Heart left ventricle (tissue), 16 donors: Measurements from ENCODE around the gene TACC3. TPM values are rescaled to one million over a fixed set of nuclear protein-coding genes. Genes with fewer than 3 reads are reported as not detected.

Experiments used
- ATAC-seq, 4 donors: fragments of 200-7000 bp; cut with Tn5 transposase; one replicate each; pipeline ENCODE4 v1.9.1; 2020 to 2022; ENCODE audit warnings: moderate library complexity in 4 of 4, mild to moderate bottlenecking in 3 of 4, moderate number of reproducible peaks in 1 of 4
- DNase-seq, 5 donors: peaks; one replicate each; pipeline ENCODE4 v3.0.0-alpha.2; 2020
- H3K27ac ChIP-seq, 12 donors: fragments of 200-600 bp; sonication (generic) in 4 of 12; one replicate each; pipeline versions ENCODE4 v1.5.0 to v1.8.0; 2016 to 2022; ENCODE audit warnings: mild to moderate bottlenecking in 2 of 12
- H3K27me3 ChIP-seq, 9 donors: fragments of 200-600 bp; sonication (generic) in 2 of 9; one replicate each; pipeline versions ENCODE4 v1.5.1 to v1.8.0; 2016 to 2022; ENCODE audit warnings: mild to moderate bottlenecking in 3 of 9
- H3K36me3 ChIP-seq, 9 donors: fragments of 200-600 bp; sonication (generic) in 2 of 9; one replicate each; pipeline versions ENCODE4 v1.5.0 to v1.8.0; 2018 to 2022; ENCODE audit warnings: mild to moderate bottlenecking in 2 of 9
- H3K4me1 ChIP-seq, 12 donors: fragments of 200-600 bp; sonication (generic) in 4 of 12; one replicate each; pipeline versions ENCODE4 v1.5.0 to v1.8.0; 2016 to 2022; ENCODE audit warnings: mild to moderate bottlenecking in 3 of 12
- H3K4me3 ChIP-seq, 12 donors: fragments of 200-600 bp; sonication (generic) in 4 of 12; one replicate each; pipeline versions ENCODE4 v1.5.0 to v1.8.0; 2017 to 2022; ENCODE audit warnings: mild to moderate bottlenecking in 9 of 12, moderate library complexity in 4 of 12
- H3K9me3 ChIP-seq, 12 donors: fragments of 200-600 bp; sonication (generic) in 4 of 12; one replicate each; pipeline versions ENCODE4 v1.5.0 to v1.8.0; 2016 to 2022; ENCODE audit warnings: mild to moderate bottlenecking in 1 of 12
- POLR2A ChIP-seq, 2 donors: fragments of 450-650 bp; IDR thresholded peaks; one replicate each; pipeline ENCODE4 v1.6.1; 2017; ENCODE audit warnings: antibody characterized with exemption in 2 of 2, mild to moderate bottlenecking in 2 of 2, moderate library complexity in 2 of 2
- WGBS, 4 donors: extraction: QIAGEN DNeasy Blood & Tissue Kit in 2 of 4; methylation state at CpG; one replicate each; pipeline versions ENCODE4 v1.1.5 to v1.1.7; 2013 to 2018; 5-methylcytosine and 5-hydroxymethylcytosine counted together
- intact Hi-C, 10 donors: fragments of 100-400 bp; cut with DNase I; formaldehyde crosslinking; loops; one replicate each; pipeline versions ENCODE4 v1.11.1 to v1.14.2; 2022
- polyA plus RNA-seq, 2 donors: library from polyadenylated mRNA; stranded (reverse); fragments of 200-250 nt; gene quantifications; one replicate each; pipeline ENCODE4 v1.2.3, GENCODE V29; 2013
- total RNA-seq, 9 donors: library from RNA; depleted of rRNA in 2 of 9; stranded (reverse); fragments of >200 nt in 2 of 9; fragmentation: NEBNext Ultra II Directional in 3 of 9; extraction: Animal tissue kit (Norgen Biotek cat#: 25700) in 3 of 9; gene quantifications; one replicate each; pipeline versions ENCODE4 v1.1.0 to v1.2.4, GENCODE V29; 2016 to 2023
- TF ChIP-seq, protein P1 (sequence below), 12 donors: fragments of 200-600 bp; sonication (generic) in 4 of 12; IDR thresholded peaks; one replicate each; pipeline versions ENCODE4 v1.5.0 to v1.8.0; 2018 to 2022; ENCODE audit warnings: antibody characterized with exemption in 12 of 12, mild to moderate bottlenecking in 5 of 12
- donor health status: ischemic (EF 13 %, LVEDD 7.1; RV severe dilation, severe dysfunction).
- donor health status: healthy with polysubstance abuse.
- donor health status: DM: no; HTN: yes; CAD: no.
- donor health status: DM: no; HTN: no; CAD: no.
- donor health status: ischemic (EF 25% LVEDD 6.9; RV normal size, moderate dysfunction).
- donor health status: ischemic (EF 25% LVEDD 5.7; RV mildly dilated, moderate dysfunction).
- donor health status: healthy.
- donor health status: DM: yes; HTN: yes; CAD: no.
- donor health status: ischemic (EF 35%, LVEDD 5.7; RV mildly dilated, moderate dysfunction).
- donor health status: nonischemic (EF 11% LVEDD 7.7; RV severe dilation, severe dysfunction).
- donor health status: DM: yes; HTN: yes; CAD: no.
- donor health status: PGD.
- donor health status: ischemic (EF 29% LVEDD 5.4; RV normal size, mild dysfunction).
- donor health status: nonischemic (EF 23%, LVEDD 6.1; RV moderate dilation, normal function).

Gene TACC3
- total and polyA plus RNA-seq, 11 donors: 2.9 to 19.1 (median 6.1) TPM

- WGBS, 4 donors: 37 to 51% (median 48%) methylated on average over 14 to 35 of the region's 35 CpGs
- peak in 2 of 4 donors; percentile 4 to 27 for ATAC-seq
These were observed 31.1 kb downstream of the TACC3 start for GRCh38 chr4:1752284-1753041.

DNA sequence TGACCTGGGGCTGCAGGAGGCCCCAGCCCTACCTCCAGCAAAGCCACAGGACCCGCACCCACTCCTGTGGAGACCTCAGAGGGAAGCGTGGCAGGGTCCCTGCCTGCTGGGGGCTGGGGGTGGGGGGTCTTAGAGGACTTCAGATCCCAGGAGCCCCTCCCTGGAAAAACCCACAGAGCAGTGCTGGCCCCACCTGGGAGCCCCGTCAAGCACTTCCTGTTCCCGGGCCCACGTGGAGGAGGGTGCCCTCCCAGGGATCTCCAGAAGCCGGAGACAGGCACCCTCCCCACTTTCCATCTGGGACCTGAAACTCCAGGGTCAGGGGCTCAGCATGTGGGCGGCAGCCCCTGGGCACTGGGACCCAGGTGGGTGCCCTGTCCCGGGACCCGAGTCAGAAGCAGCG lies 32.0 kb downstream of the TACC3 start:
- Histone ChIP-seq H3K27ac (no peak overlapping the region), H3K4me1 (peaks cover 0 to 21% (median 9%) of the 10 kb centered on the region in 12 donors), H3K4me3 (no peak overlapping the region), H3K27me3 (peaks cover 0 to 5% (median 0%) of the 10 kb centered on the region in 9 donors), H3K36me3 (no peaks in the 10 kb centered on the region), H3K9me3 (no peaks in the 10 kb centered on the region)
- no peak for TF ChIP-seq POLR2A (IDR thresholded peaks at IDR 0.05)
- TF ChIP-seq, protein P1, sequence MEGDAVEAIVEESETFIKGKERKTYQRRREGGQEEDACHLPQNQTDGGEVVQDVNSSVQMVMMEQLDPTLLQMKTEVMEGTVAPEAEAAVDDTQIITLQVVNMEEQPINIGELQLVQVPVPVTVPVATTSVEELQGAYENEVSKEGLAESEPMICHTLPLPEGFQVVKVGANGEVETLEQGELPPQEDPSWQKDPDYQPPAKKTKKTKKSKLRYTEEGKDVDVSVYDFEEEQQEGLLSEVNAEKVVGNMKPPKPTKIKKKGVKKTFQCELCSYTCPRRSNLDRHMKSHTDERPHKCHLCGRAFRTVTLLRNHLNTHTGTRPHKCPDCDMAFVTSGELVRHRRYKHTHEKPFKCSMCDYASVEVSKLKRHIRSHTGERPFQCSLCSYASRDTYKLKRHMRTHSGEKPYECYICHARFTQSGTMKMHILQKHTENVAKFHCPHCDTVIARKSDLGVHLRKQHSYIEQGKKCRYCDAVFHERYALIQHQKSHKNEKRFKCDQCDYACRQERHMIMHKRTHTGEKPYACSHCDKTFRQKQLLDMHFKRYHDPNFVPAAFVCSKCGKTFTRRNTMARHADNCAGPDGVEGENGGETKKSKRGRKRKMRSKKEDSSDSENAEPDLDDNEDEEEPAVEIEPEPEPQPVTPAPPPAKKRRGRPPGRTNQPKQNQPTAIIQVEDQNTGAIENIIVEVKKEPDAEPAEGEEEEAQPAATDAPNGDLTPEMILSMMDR (IDR thresholded peaks at IDR 0.05): no peak
- DNase-seq: no peak
- no peak for ATAC-seq
- intact Hi-C loops: no loop called here
- 69 to 93% (median 76%) methylated on average over 3 to 10 of the region's 10 CpGs for WGBS, 4 donors

More at GRCh38 chr4:1752284-1753041, 31.1 kb downstream of the TACC3 start:
- intact Hi-C loops: no loop called here
- Histone ChIP-seq H3K4me3 (peak overlapping the region in 1 of 12 donors; percentile 26), H3K27me3 (peaks cover 0 to 7% (median 0%) of the 10 kb centered on the region in 9 donors), H3K4me1 (peaks cover 0 to 22% (median 9%) of the 10 kb centered on the region in 12 donors), H3K27ac (peak overlapping the region in 2 of 12 donors; percentile 2 to 9), H3K36me3 (no peaks in the 10 kb centered on the region), H3K9me3 (no peaks in the 10 kb centered on the region)
- no peak for DNase-seq
- TF ChIP-seq, protein P1 (IDR thresholded peaks at IDR 0.05): no peak
- TF ChIP-seq POLR2A (IDR thresholded peaks at IDR 0.05): no peak

GRCh38 chr4:1753697-1754311 lies 32.5 kb downstream of the TACC3 start:
- Histone ChIP-seq H3K27ac (no peak overlapping the region), H3K9me3 (no peaks in the 10 kb centered on the region), H3K36me3 (no peaks in the 10 kb centered on the region), H3K4me1 (peaks cover 0 to 16% (median 7%) of the 10 kb centered on the region in 12 donors), H3K27me3 (no peaks in the 10 kb centered on the region), H3K4me3 (no peak overlapping the region)
- 81 to 94% (median 88%) methylated on average over 7 to 15 of the region's 15 CpGs for WGBS, 4 donors
- intact Hi-C loops: no loop called here
- TF ChIP-seq, protein P1 (IDR thresholded peaks at IDR 0.05): no peak
- TF ChIP-seq POLR2A (IDR thresholded peaks at IDR 0.05): no peak
- ATAC-seq: no peak
- no peak for DNase-seq

GRCh38 chr4:1754336-1754735 lies 33.0 kb downstream of the TACC3 start:
- intact Hi-C loops: no loop called here
- 84 to 91% (median 87%) methylated on average over 3 to 5 of the region's 5 CpGs for WGBS, 4 donors
- DNase-seq: no peak

More at GRCh38 chr4:1754336-1754735, 33.0 kb downstream of the TACC3 start:
- Histone ChIP-seq H3K9me3 (no peaks in the 10 kb centered on the region), H3K4me3 (no peak overlapping the region), H3K27ac (no peak overlapping the region), H3K27me3 (no peaks in the 10 kb centered on the region), H3K36me3 (no peaks in the 10 kb centered on the region), H3K4me1 (peaks cover 0 to 16% (median 6%) of the 10 kb centered on the region in 12 donors)
- no peak for ATAC-seq
- TF ChIP-seq, protein P1 (IDR thresholded peaks at IDR 0.05): no peak
- TF ChIP-seq POLR2A (IDR thresholded peaks at IDR 0.05): no peak
